Naive thymus-derived CD4-positive, alpha-beta T cell (primary cell): ENCODE data around the gene TEX38. TPM values are rescaled to one million over a fixed set of nuclear protein-coding genes. Genes with fewer than 3 reads are reported as not detected.

Source experiments
- ATAC-seq: fragments of 150-1000 bp; cut with Tn5 transposase; 2 replicates; pipeline ENCODE4 v1.10.0; 2021; ENCODE audit warnings: mild to moderate bottlenecking, moderate library complexity
- CTCF ChIA-PET: fragments of 350-600 bp; sonication (Branson Sonifier 250); formaldehyde crosslinking; loops from one replicate; lab custom pipeline; 2021; ENCODE audit warnings: antibody characterized with exemption; lab: Charles Lee
- POLR2A ChIA-PET: fragments of 350-600 bp; sonication (Branson Sonifier 250); formaldehyde crosslinking; loops from one replicate; lab custom pipeline; 2021; ENCODE audit warnings: antibody characterized with exemption, inconsistent platforms; lab: Charles Lee
- DNase-seq, 9 donors: peaks; one replicate each; pipeline versions ENCODE4 v3.0.0 to v3.0.0-alpha.2; 2020 to 2022; ENCODE audit warnings: mixed read lengths in 1 of 9
- H3K27ac ChIP-seq: one replicate; pipeline ENCODE4 v1.7.0; 2013; ENCODE audit warnings: mild to moderate bottlenecking, low read depth, low read length, moderate library complexity
- H3K27me3 ChIP-seq, 2 donors: one replicate each; pipeline ENCODE4 v1.7.0; 2013; ENCODE audit warnings: low read length in 2 of 2, mild to moderate bottlenecking in 2 of 2, moderate library complexity in 2 of 2; ENCODE audit not compliant: control insufficient read depth in 2 of 2, insufficient read depth in 2 of 2
- H3K36me3 ChIP-seq, 3 experiments: 1 replicate in 2 of 3; 2 replicates in 1 of 3; pipeline ENCODE4 v1.7.0; 2013; ENCODE audit warnings: low read length in 3 of 3, mild to moderate bottlenecking in 3 of 3, moderate library complexity in 1 of 3; ENCODE audit not compliant: insufficient read depth in 3 of 3, control insufficient read depth in 2 of 3
- H3K4me1 ChIP-seq, 2 donors: one replicate each; pipeline ENCODE4 v1.7.0; 2013; ENCODE audit warnings: low read length in 2 of 2, mild to moderate bottlenecking in 2 of 2, moderate library complexity in 1 of 2; ENCODE audit not compliant: control insufficient read depth in 2 of 2, insufficient read depth in 2 of 2
- H3K4me3 ChIP-seq: 2 replicates; pipeline ENCODE4 v1.7.0; 2013; ENCODE audit warnings: mild to moderate bottlenecking, low read length
- H3K9me3 ChIP-seq, 3 experiments: 1 replicate in 2 of 3; 2 replicates in 1 of 3; pipeline ENCODE4 v1.7.0; 2013; ENCODE audit warnings: low read length in 3 of 3; ENCODE audit not compliant: control insufficient read depth in 2 of 3
- H3K27ac Mint-ChIP-seq, 9 donors: one replicate each; pipeline ENCODE4 v1.8.0; 2020 to 2022; ENCODE audit warnings: mixed read lengths in 9 of 9, mild to moderate bottlenecking in 8 of 9, moderate library complexity in 5 of 9, inconsistent platforms in 2 of 9
- H3K27me3 Mint-ChIP-seq, 5 donors: one replicate each; pipeline ENCODE4 v1.8.0; 2021 to 2022; ENCODE audit warnings: mixed read lengths in 5 of 5, mild to moderate bottlenecking in 1 of 5
- H3K36me3 Mint-ChIP-seq, 5 donors: one replicate each; pipeline ENCODE4 v1.8.0; 2020 to 2022; ENCODE audit warnings: mixed read lengths in 5 of 5, mild to moderate bottlenecking in 3 of 5, inconsistent platforms in 1 of 5
- H3K4me1 Mint-ChIP-seq, 7 donors: one replicate each; pipeline ENCODE4 v1.8.0; 2020 to 2022; ENCODE audit warnings: mixed read lengths in 7 of 7, mild to moderate bottlenecking in 3 of 7, inconsistent platforms in 1 of 7
- H3K4me3 Mint-ChIP-seq, 10 donors: one replicate each; pipeline ENCODE4 v1.8.0; 2020 to 2022; ENCODE audit warnings: mild to moderate bottlenecking in 10 of 10, mixed read lengths in 10 of 10, moderate library complexity in 6 of 10, inconsistent platforms in 2 of 10
- H3K9me3 Mint-ChIP-seq, 11 donors: one replicate each; pipeline ENCODE4 v1.8.0; 2020 to 2022; ENCODE audit warnings: mixed read lengths in 11 of 11, mild to moderate bottlenecking in 4 of 11, inconsistent platforms in 1 of 11, moderate library complexity in 1 of 11
- intact Hi-C, 2 donors: fragments of 100-400 bp; cut with micrococcal nuclease; formaldehyde crosslinking; loops; one replicate each; pipeline ENCODE4 v1.15.1; 2023
- polyA plus RNA-seq, 2 donors: library from polyadenylated mRNA; unstranded; fragments of 300-500 nt; fragmentation: Illumina TruSeq; gene quantifications; one replicate each; pipeline ENCODE4 v1.2.3, GENCODE V29; 2021
- total RNA-seq, 6 experiments: library from RNA in 5 of 6; stranded (reverse) in 5 of 6; gene quantifications; 1 replicate in 5 of 6; 2 replicates in 1 of 6; pipeline ENCODE4 v1.2.3 and lab custom pipeline; 2021 to 2026

TEX38 gene
- under 1 TPM in 1 of 5 experiments, not detected in 4; 0.49 TPM for total RNA-seq
- polyA plus RNA-seq = under 1 TPM in 1 of 2 donors, not detected in 1; 0.32 TPM
- not detected for total RNA-seq (lab: John Stamatoyannopoulos, UW)

DNA sequence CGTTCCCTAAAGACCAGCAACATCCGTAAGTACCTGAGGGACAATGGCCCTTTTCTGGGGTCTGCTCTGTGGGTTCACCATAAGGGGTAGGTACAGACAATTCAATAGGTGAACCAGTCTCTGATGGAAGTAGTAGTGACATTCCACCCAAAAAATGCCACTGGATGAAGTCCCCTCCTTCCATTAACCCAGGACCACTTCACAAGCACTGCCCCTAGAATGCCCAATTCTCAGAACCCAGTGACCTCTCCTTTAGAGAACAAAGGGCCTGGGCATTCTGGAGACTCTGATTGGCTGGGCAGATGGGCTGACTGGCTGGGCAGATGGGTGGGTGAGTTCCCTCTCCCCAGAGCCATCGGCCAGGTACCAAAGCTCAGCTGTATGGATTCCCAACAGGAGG lies at the start of gene TEX38:
Gene TEX38 (plus strand): TSS at position 301 of the 400 bp plus-strand sequence. CDS start 81 bp downstream, at position 382.
- H3K36me3 ChIP-seq = peaks cover 0 to 12% (median 0%) of the 10 kb centered on the region in 3 experiments
- Mint-ChIP-seq H3K4me1 (peaks cover 14 to 33% (median 29%) of the 10 kb centered on the region in 7 donors), H3K27me3 (no peaks in the 10 kb centered on the region), H3K27ac (peak within 1 kb of the TSS in 4 of 9 donors; percentile 11 to 42 (median 23)), H3K4me3 (no peak within 1 kb of the TSS), H3K9me3 (no peaks in the 10 kb centered on the region), H3K36me3 (peaks cover 0 to 19% (median 0%) of the 10 kb centered on the region in 5 donors)
- POLR2A ChIA-PET = no interaction called here
- no peak within 1 kb of the TSS for H3K27ac ChIP-seq
- no peaks in the 10 kb centered on the region for H3K27me3 ChIP-seq
- no peaks in the 10 kb centered on the region for H3K9me3 ChIP-seq
- DNase-seq (no peak), ATAC-seq (no peak)
- peaks cover 22 to 26% of the 10 kb centered on the region in 2 donors for H3K4me1 ChIP-seq
- CTCF ChIA-PET = interaction anchor here (1.2 kb wide), 1 partner anchor 138 kb away, joined by 3 read pairs; no protein-coding TSS in a partner anchor
- H3K4me3 ChIP-seq = no peak within 1 kb of the TSS
- intact Hi-C loops = no loop called here

DNA sequence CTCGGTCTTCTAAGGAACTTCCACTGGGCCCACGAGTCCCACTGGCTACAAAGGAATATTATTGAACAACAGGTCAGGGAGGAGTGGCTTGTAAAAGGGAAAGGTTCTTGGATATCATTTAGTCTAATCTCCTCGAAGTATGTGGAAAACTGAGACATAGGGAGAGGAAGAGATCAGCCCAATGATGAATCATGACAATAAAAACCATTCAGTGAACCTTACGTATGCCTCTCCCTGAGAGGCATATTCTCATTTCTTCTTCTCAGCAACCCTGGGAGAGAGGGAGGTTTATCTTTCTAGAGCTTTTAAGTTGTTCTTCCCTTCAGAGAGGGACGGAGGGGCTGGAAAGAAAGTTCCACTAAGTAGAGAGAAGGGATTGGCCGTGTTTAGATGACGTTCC lies 49.7 kb upstream of the TEX38 start:
- ChIA-PET CTCF (interaction anchor here (0.9 kb wide), 1 partner anchor 103 kb away, joined by 4 read pairs; no protein-coding TSS in a partner anchor), POLR2A (interaction anchor here (0.8 to 2.4 kb wide), 2 partner anchors 9 to 18 kb away, joined by 4 to 11 read pairs; partner anchors contain the start of gene MKNK1)
- Mint-ChIP-seq H3K36me3 (peaks cover 0 to under 1% (median 0%) of the 10 kb centered on the region in 5 donors), H3K27me3 (no peaks in the 10 kb centered on the region), H3K27ac (peak overlapping the region in 1 of 9 donors; percentile 67), H3K9me3 (peaks cover 0 to 2% (median 0%) of the 10 kb centered on the region in 11 donors), H3K4me3 (no peak overlapping the region), H3K4me1 (peaks cover 2 to 31% (median 9%) of the 10 kb centered on the region in 7 donors)
- H3K27ac ChIP-seq = no peak overlapping the region
- DNase-seq (no peak), ATAC-seq (no peak)
- peaks cover 0 to 4% of the 10 kb centered on the region in 2 donors for H3K4me1 ChIP-seq
- no peaks in the 10 kb centered on the region for H3K9me3 ChIP-seq
- H3K4me3 ChIP-seq = no peak overlapping the region
- H3K36me3 ChIP-seq = no peaks in the 10 kb centered on the region
- intact Hi-C loops = loop anchor here in 1 of 2 donors (1.0 kb wide), 1 partner anchor 103 kb away; no protein-coding TSS in a partner anchor
- no peaks in the 10 kb centered on the region for H3K27me3 ChIP-seq

DNA sequence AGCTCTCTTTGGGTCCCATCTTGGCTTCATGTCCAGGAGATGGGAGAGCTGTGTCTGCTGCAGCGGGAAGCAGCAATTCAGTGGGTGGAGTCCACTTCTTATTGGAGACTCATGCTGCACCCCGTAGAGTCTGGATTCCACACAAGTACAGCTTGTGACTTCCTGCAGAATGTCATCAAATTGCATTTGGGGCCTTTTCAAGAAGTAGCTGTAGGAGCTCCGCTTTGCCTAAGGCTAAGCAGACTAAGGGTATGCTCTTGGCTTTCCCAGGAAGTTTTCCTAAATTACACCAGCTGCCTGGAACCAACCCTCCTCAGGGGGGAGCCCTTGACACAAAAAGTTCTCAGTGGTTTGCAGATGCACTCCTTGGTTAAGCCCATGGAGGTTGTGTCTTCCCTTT lies 49.3 kb upstream of the TEX38 start:
- ATAC-seq = no peak
- intact Hi-C loops = loop anchor here in 1 of 2 donors (1.0 kb wide), 1 partner anchor 103 kb away; no protein-coding TSS in a partner anchor
- no peak overlapping the region for H3K27ac Mint-ChIP-seq

DNA sequence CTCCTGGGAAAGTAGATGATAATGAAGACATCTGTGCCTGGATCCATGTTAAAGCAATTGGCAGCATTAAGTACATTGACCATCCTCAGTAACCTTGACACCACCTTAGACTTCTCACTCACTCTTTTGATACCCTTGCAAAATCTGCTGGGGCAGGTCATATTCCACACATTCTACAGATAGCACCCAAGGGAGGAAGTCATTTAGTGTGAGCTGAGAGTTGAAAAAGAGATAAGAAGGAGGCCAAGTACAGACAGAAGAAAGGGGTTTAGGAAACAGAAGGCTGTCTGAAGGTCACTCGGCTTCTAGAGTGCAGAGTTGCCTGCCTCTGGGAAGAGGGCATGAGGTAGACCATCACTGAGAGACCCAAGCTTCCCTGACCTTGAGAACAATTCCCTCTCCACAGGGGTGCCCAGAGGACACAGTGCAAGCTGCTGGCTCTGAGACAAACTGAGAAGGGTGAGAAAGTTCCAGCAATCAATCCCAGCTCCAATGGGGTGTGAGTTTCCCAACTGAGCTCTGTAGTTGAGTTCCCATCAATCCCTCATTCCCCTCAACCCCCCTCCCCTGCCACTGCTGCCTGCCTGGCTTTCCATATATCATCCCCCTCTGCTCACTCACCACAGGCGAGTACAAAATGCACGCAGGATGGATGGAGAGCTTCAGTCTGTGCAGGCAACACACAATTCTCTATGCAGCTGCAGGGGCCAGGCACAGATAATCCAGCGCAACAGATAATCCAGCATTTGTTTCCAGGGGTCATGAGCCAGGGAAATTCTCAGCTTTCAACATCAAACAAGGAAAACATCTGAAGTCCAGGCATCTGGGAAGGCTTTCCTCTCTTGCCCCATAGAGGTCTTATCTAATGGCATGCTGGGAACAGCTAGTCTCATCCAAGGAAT lies 47.7 kb upstream of the TEX38 start:
- peak overlapping the region in 1 of 9 donors; percentile 52 for H3K27ac Mint-ChIP-seq

More for the DNA sequence above, 49.3 kb upstream of the TEX38 start:
- Histone ChIP-seq H3K36me3 (no peaks in the 10 kb centered on the region), H3K27me3 (no peaks in the 10 kb centered on the region), H3K4me3 (no peak overlapping the region), H3K27ac (no peak overlapping the region), H3K9me3 (no peaks in the 10 kb centered on the region), H3K4me1 (peaks cover 0 to under 1% of the 10 kb centered on the region in 2 donors)
- ChIA-PET CTCF (interaction anchor here (0.9 kb wide), 1 partner anchor 102 kb away, joined by 4 read pairs; no protein-coding TSS in a partner anchor), POLR2A (interaction anchor here (0.8 kb wide), 1 partner anchor 9 kb away, joined by 4 read pairs; no protein-coding TSS in a partner anchor)
- Mint-ChIP-seq H3K36me3 (peaks cover 0 to 3% (median 0%) of the 10 kb centered on the region in 5 donors), H3K4me3 (no peak overlapping the region), H3K9me3 (peaks cover 0 to 2% (median 0%) of the 10 kb centered on the region in 11 donors), H3K4me1 (peaks cover 2 to 27% (median 5%) of the 10 kb centered on the region in 7 donors), H3K27me3 (no peaks in the 10 kb centered on the region)
- DNase-seq = no peak

DNA sequence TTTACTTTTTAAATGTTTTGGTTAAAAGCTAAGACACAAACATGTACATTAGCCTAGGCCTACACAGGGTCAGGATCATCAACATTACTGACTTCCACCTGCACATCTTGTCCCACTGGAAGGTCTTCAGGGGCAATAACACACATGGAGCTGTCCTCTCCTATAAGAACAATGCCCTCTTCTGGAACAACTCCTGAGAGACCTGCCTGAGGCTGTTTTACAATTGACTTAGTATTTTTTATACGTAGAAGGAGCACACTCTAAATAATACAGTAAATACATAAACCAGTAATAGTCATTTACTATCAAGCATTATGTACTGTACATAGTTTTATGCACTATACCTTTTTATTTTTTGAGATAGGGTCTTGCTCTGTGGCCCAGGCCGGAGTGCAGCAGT lies 40.9 kb upstream of the TEX38 start:
- no peak overlapping the region for H3K4me3 ChIP-seq
- no peaks in the 10 kb centered on the region for H3K27me3 Mint-ChIP-seq
- peaks cover 0 to 4% (median 0%) of the 10 kb centered on the region in 7 donors for H3K4me1 Mint-ChIP-seq
- no peaks in the 10 kb centered on the region for H3K4me1 ChIP-seq
- no peak overlapping the region for H3K27ac Mint-ChIP-seq
- peaks cover 0 to 50% (median 16%) of the 10 kb centered on the region in 5 donors for H3K36me3 Mint-ChIP-seq
- no peak overlapping the region for H3K4me3 Mint-ChIP-seq
- DNase-seq (no peak), ATAC-seq (no peak)
- H3K9me3 ChIP-seq = no peaks in the 10 kb centered on the region
- ChIA-PET POLR2A (interaction anchor here (1.0 kb wide), 1 partner anchor 9 kb away, joined by 4 read pairs; no protein-coding TSS in a partner anchor), CTCF (interaction anchor here (0.5 to 0.8 kb wide), 3 partner anchors 16 to 39 kb away, joined by 3 to 5 read pairs (median 4); partner anchors contain the start of gene MKNK1)
- intact Hi-C loops = no loop called here
- H3K27me3 ChIP-seq = no peaks in the 10 kb centered on the region
- no peak overlapping the region for H3K27ac ChIP-seq
- peaks cover 0 to 1% (median 0%) of the 10 kb centered on the region in 11 donors for H3K9me3 Mint-ChIP-seq
- H3K36me3 ChIP-seq = peaks cover 0 to 32% (median 5%) of the 10 kb centered on the region in 3 experiments

More for the DNA sequence above, 47.7 kb upstream of the TEX38 start:
- no peak overlapping the region for H3K27ac ChIP-seq
- H3K9me3 ChIP-seq = no peaks in the 10 kb centered on the region
- no peaks in the 10 kb centered on the region for H3K27me3 Mint-ChIP-seq
- peaks cover 0 to 2% (median 0%) of the 10 kb centered on the region in 11 donors for H3K9me3 Mint-ChIP-seq
- intact Hi-C loops = no loop called here
- H3K4me1 ChIP-seq = no peaks in the 10 kb centered on the region
- DNase-seq (no peak), ATAC-seq (no peak)
- POLR2A ChIA-PET = no interaction called here
- H3K36me3 Mint-ChIP-seq = peaks cover 0 to 3% (median 0%) of the 10 kb centered on the region in 5 donors
- H3K4me3 Mint-ChIP-seq = no peak overlapping the region
- peaks cover 0 to 4% (median 0%) of the 10 kb centered on the region in 3 experiments for H3K36me3 ChIP-seq
- CTCF ChIA-PET = interaction anchor here (1.0 kb wide), 1 partner anchor 101 kb away, joined by 4 read pairs; no protein-coding TSS in a partner anchor
- H3K4me3 ChIP-seq = no peak overlapping the region
- H3K27me3 ChIP-seq = no peaks in the 10 kb centered on the region
- H3K4me1 Mint-ChIP-seq = peaks cover 0 to 13% (median 0%) of the 10 kb centered on the region in 7 donors

DNA sequence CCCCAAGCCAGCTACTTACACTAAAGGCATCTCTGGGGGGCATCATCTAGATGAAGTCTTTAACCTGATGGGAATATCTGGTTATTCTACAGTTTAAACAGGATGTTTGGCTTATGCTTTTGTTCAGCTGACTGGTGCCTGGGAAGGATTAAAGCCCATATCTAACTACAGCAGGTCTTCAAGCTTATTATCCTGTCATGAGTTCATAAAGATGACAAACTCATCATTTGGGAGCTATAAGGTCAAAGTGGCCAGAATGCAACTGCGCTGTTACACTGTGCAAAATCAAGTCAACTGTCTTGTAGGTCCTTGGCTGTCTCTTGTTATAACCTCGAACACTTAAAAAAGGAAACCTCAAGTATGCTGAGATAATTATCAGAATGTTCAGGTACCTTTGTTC lies 36.4 kb upstream of the TEX38 start:
- H3K4me1 Mint-ChIP-seq = peaks cover 0 to 5% (median 0%) of the 10 kb centered on the region in 7 donors
- ChIA-PET CTCF (no interaction called here), POLR2A (interaction anchor here (1.0 kb wide), 1 partner anchor 31 kb away, joined by 3 read pairs; the partner anchor contains the start of gene MKNK1)
- no peaks in the 10 kb centered on the region for H3K27me3 Mint-ChIP-seq
- H3K4me1 ChIP-seq = no peaks in the 10 kb centered on the region
- no peaks in the 10 kb centered on the region for H3K9me3 ChIP-seq
- H3K36me3 Mint-ChIP-seq = peaks cover 0 to 66% (median 28%) of the 10 kb centered on the region in 5 donors
- H3K9me3 Mint-ChIP-seq = peaks cover 0 to 1% (median 0%) of the 10 kb centered on the region in 11 donors
- no peaks in the 10 kb centered on the region for H3K27me3 ChIP-seq
- peak overlapping the region in 2 of 9 donors; percentile 27 to 32 for H3K27ac Mint-ChIP-seq
- H3K4me3 ChIP-seq = no peak overlapping the region
- no peak for DNase-seq
- H3K27ac ChIP-seq = no peak overlapping the region
- H3K36me3 ChIP-seq = peaks cover 0 to 42% (median 10%) of the 10 kb centered on the region in 3 experiments
- no peak overlapping the region for H3K4me3 Mint-ChIP-seq
- intact Hi-C loops = no loop called here
- ATAC-seq = no peak
